ENCODE data around the gene ELOVL7.
"Not testable (repeated sequence)": the region's sequence is repeated elsewhere in the genome, so short reads cannot be mapped to it uniquely, and the experiment has no call there.

The ELOVL7 gene

GRCh38 chr5:60843936-60844905 is at the start of gene ELOVL7:
TSS of gene ELOVL7 (minus strand) at chr5:60844269. CDS start at chr5:60787397, 56,872 bp downstream.
- DNase-seq: peak; percentile 84

- DNase-seq: no peak
Observed at GRCh38 chr5:60893521-60893920, 49.5 kb upstream of the ELOVL7 start.

GRCh38 chr5:60891667-60892066 is 47.6 kb upstream of the ELOVL7 start:
- DNase-seq: no peak

GRCh38 chr5:60888359-60889061 is 44.4 kb upstream of the ELOVL7 start:
- no peak for DNase-seq

GRCh38 chr5:60887746-60888145 is 43.7 kb upstream of the ELOVL7 start:
- DNase-seq: no peak

- no peak for DNase-seq
Observed at GRCh38 chr5:60887096-60887495, 43.0 kb upstream of the ELOVL7 start.

- DNase-seq: no peak
Observed at GRCh38 chr5:60886158-60886557, 42.1 kb upstream of the ELOVL7 start.

- DNase-seq: peak; percentile 3 to 40
Observed at GRCh38 chr5:60883229-60883628, 39.2 kb upstream of the ELOVL7 start.

GRCh38 chr5:60872892-60873291 is 28.8 kb upstream of the ELOVL7 start:
- DNase-seq: no peak

- no peak for DNase-seq
Observed at GRCh38 chr5:60870857-60871256, 26.8 kb upstream of the ELOVL7 start.

- not testable (repeated sequence) for DNase-seq
Observed at GRCh38 chr5:60860572-60860971, 16.5 kb upstream of the ELOVL7 start.

- no peak for DNase-seq
Observed at GRCh38 chr5:60856066-60856465, 12.0 kb upstream of the ELOVL7 start.

- DNase-seq: no peak
Observed at GRCh38 chr5:60852940-60853339, 8.9 kb upstream of the ELOVL7 start.

- DNase-seq: no peak
Observed at GRCh38 chr5:60852317-60852716, 8.2 kb upstream of the ELOVL7 start.

GRCh38 chr5:60851626-60852025 is 7.6 kb upstream of the ELOVL7 start:
- no peak for DNase-seq

GRCh38 chr5:60846298-60846697 is 2.2 kb upstream of the ELOVL7 start:
- no peak for DNase-seq

GRCh38 chr5:60843386-60843935 is 608 bp downstream of the ELOVL7 start:
- DNase-seq: no peak

GRCh38 chr5:60842871-60843385 is 1.1 kb downstream of the ELOVL7 start:
- DNase-seq: no peak

- no peak for DNase-seq
Observed at GRCh38 chr5:60841361-60841760, 2.7 kb downstream of the ELOVL7 start.

GRCh38 chr5:60836131-60836530 is 7.9 kb downstream of the ELOVL7 start:
- no peak for DNase-seq

GRCh38 chr5:60835554-60835953 is 8.5 kb downstream of the ELOVL7 start:
- DNase-seq: no peak

- DNase-seq: no peak
Observed at GRCh38 chr5:60833520-60833919, 10.5 kb downstream of the ELOVL7 start.

GRCh38 chr5:60830581-60831127 is 13.4 kb downstream of the ELOVL7 start:
- DNase-seq: peak in 1 of 2 experiments; percentile 3
